GM23338 (cell line): ENCODE data around the gene MMP19. TPM values are rescaled to one million over a fixed set of nuclear protein-coding genes. Genes with fewer than 3 reads are reported as not detected.
"Not testable (repeated sequence)": the region's sequence is repeated elsewhere in the genome, so short reads cannot be mapped to it uniquely, and the experiment has no call there.

ENCODE experiments used
- ATAC-seq: fragments of 200-7000 bp; cut with Tn5 transposase; 3 replicates; pipeline ENCODE4 v1.9.1; 2020
- DNase-seq: peaks from one replicate; pipeline ENCODE4 v3.0.0-alpha.2; 2015; ENCODE audit warnings: low spot score
- H2AFZ ChIP-seq: fragments of 200-600 bp; sonication (generic); 2 replicates; pipeline ENCODE4 v1.8.0; 2016; ENCODE audit warnings: antibody characterized with exemption, mild to moderate bottlenecking, moderate library complexity
- H3F3A ChIP-seq: fragments of 200-600 bp; sonication (generic); replicated peaks from 2 replicates; pipeline ENCODE4 v1.8.0; 2017; ENCODE audit warnings: antibody characterized with exemption, mixed run types, low read depth
- H3K27ac ChIP-seq: fragments of 200-600 bp; sonication (generic); 2 replicates; pipeline ENCODE4 v1.6.1; 2016; ENCODE audit warnings: low read depth
- H3K27me3 ChIP-seq: fragments of 200-600 bp; sonication (generic); 2 replicates; pipeline ENCODE4 v1.8.0; 2016; ENCODE audit warnings: mild to moderate bottlenecking, mixed run types, moderate library complexity; ENCODE audit not compliant: insufficient read depth
- H3K36me3 ChIP-seq: fragments of 200-600 bp; sonication (generic); 2 replicates; pipeline ENCODE4 v1.8.0; 2016; ENCODE audit warnings: mild to moderate bottlenecking; ENCODE audit not compliant: insufficient read depth
- H3K4me1 ChIP-seq: fragments of 200-600 bp; sonication (generic); 2 replicates; pipeline ENCODE4 v1.8.0; 2016; ENCODE audit warnings: mild to moderate bottlenecking, moderate library complexity; ENCODE audit not compliant: insufficient read depth
- H3K4me2 ChIP-seq: fragments of 200-600 bp; sonication (generic); 2 replicates; pipeline ENCODE4 v1.7.1; 2017; ENCODE audit warnings: mixed run types
- H3K4me3 ChIP-seq: fragments of 200-600 bp; sonication (generic); 2 replicates; pipeline ENCODE4 v1.6.1; 2016; ENCODE audit warnings: mixed run types
- H3K79me2 ChIP-seq: fragments of 200-600 bp; sonication (generic); replicated peaks from 2 replicates; pipeline ENCODE4 v1.8.0; 2017; ENCODE audit warnings: mild to moderate bottlenecking; ENCODE audit not compliant: insufficient read depth
- H3K9me2 ChIP-seq: fragments of 200-600 bp; sonication (generic); 2 replicates; pipeline ENCODE4 v1.8.0; 2017; ENCODE audit not compliant: insufficient read depth
- H4K20me1 ChIP-seq: fragments of 200-600 bp; sonication (generic); replicated peaks from 2 replicates; pipeline ENCODE4 v1.8.0; 2017; ENCODE audit warnings: mild to moderate bottlenecking; ENCODE audit not compliant: insufficient read depth
- H3K27ac Mint-ChIP-seq: 2 replicates; pipeline ENCODE4 v1.8.0; 2020; ENCODE audit warnings: inconsistent platforms, mild to moderate bottlenecking, moderate library complexity, mixed read lengths
- H3K27me3 Mint-ChIP-seq: 3 replicates; pipeline ENCODE4 v1.8.0; 2022; ENCODE audit warnings: low read depth, mild to moderate bottlenecking, moderate library complexity, mixed read lengths, inconsistent platforms; ENCODE audit not compliant: insufficient read depth, poor library complexity
- H3K36me3 Mint-ChIP-seq: 3 replicates; pipeline ENCODE4 v1.8.0; 2021; ENCODE audit warnings: low read depth, mild to moderate bottlenecking, inconsistent platforms, moderate library complexity, mixed read lengths
- H3K4me1 Mint-ChIP-seq: 3 replicates; pipeline ENCODE4 v1.8.0; 2020; ENCODE audit warnings: mild to moderate bottlenecking, inconsistent platforms, mixed read lengths
- H3K4me3 Mint-ChIP-seq: 3 replicates; pipeline ENCODE4 v1.8.0; 2021; ENCODE audit warnings: moderate library complexity, mild to moderate bottlenecking, inconsistent platforms, mixed read lengths
- H3K9me3 Mint-ChIP-seq: 3 replicates; pipeline ENCODE4 v1.8.0; 2020; ENCODE audit warnings: moderate library complexity, mild to moderate bottlenecking, inconsistent platforms, mixed read lengths
- CREB1 ChIP-seq: fragments of 250-450 bp; sonication (Bioruptor Pico); IDR thresholded peaks from 2 replicates; pipeline ENCODE4 v1.5.0; 2020; ENCODE audit warnings: low read depth, mild to moderate bottlenecking, moderate library complexity
- EZH2 ChIP-seq: fragments of 200-600 bp; sonication (generic); IDR thresholded peaks from one replicate; pipeline ENCODE4 v1.8.0; 2017; ENCODE audit warnings: antibody characterized with exemption, mild to moderate bottlenecking, low read depth; ENCODE audit not compliant: unreplicated experiment
- EZH2phosphoT487 ChIP-seq: fragments of 200-600 bp; sonication (generic); IDR thresholded peaks from one replicate; pipeline ENCODE4 v1.8.1; 2018; ENCODE audit warnings: antibody characterized with exemption; ENCODE audit not compliant: unreplicated experiment
- POLR2AphosphoS5 ChIP-seq: IDR thresholded peaks from 2 replicates; pipeline ENCODE4 v1.6.1; 2016; ENCODE audit warnings: antibody characterized with exemption, low read depth
- REST ChIP-seq: IDR thresholded peaks from one replicate; pipeline ENCODE4 v1.6.1; 2018; ENCODE audit warnings: antibody characterized with exemption; ENCODE audit not compliant: unreplicated experiment
- STAT1 ChIP-seq: IDR thresholded peaks from one replicate; pipeline ENCODE4 v1.6.1; 2016; ENCODE audit warnings: antibody characterized with exemption; ENCODE audit not compliant: unreplicated experiment
- ZNF331 ChIP-seq: fragments of 250-450 bp; sonication (Bioruptor Pico); IDR thresholded peaks from 2 replicates; pipeline ENCODE4 v1.5.0; 2020; ENCODE audit warnings: low read depth, mild to moderate bottlenecking, moderate library complexity
- polyA plus RNA-seq: library from polyadenylated mRNA; unstranded; fragments of >200 nt; fragmentation: Nextera tagmentation; extraction: Ambion mirVana; gene quantifications from 2 replicates; pipeline ENCODE4 v1.2.1, GENCODE V29; 2016
- total RNA-seq: library from RNA; depleted of rRNA; stranded (reverse); fragments of >200 nt; shearing (Covaris generic); gene quantifications from 2 replicates; pipeline ENCODE4 v1.2.3, GENCODE V29; 2014
- TF ChIP-seq, protein P1 (sequence below), 2 experiments: fragments of 200-600 bp in 1 of 2; sonication (generic) in 1 of 2; conservative IDR thresholded peaks; 2 replicates each; pipeline versions ENCODE4 v1.5.1 to v1.6.1; 2016 to 2017; ENCODE audit warnings: antibody characterized with exemption in 2 of 2, low read depth in 2 of 2, mild to moderate bottlenecking in 2 of 2, moderate library complexity in 1 of 2
- TF ChIP-seq, protein P2 (sequence below): fragments of 250-450 bp; sonication (Bioruptor Pico); IDR thresholded peaks from 2 replicates; pipeline ENCODE4 v1.5.0; 2020; ENCODE audit warnings: mild to moderate bottlenecking, moderate library complexity
- TF ChIP-seq, protein P3 (sequence below): IDR thresholded peaks from 2 replicates; pipeline ENCODE4 v1.6.1; 2016; ENCODE audit warnings: antibody characterized with exemption

The MMP19 gene
- total and polyA plus RNA-seq, 2 experiments from 2014 or later, result 1.4 to 1.5 TPM

DNA sequence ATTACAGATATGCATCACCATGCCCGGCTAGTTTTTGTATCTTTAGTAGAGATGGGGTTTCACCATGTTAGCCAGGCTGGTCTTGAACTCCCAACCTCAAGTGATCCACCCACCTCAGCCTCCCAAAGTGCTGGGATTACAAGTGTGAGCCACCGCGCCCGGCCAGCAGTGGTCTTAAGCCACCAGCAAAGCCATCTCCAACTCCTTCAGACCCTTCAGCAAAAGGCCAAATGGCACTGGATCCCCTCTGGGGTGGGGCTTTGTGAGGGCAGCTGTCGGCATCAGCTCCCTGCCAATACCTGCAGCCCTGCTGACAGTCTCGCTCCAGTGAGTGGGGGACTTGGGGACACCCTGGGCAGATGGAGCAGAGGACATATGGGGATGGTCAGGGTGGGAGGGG lies 8.3 kb downstream of the MMP19 start:
- not testable (repeated sequence) for H3K4me3 ChIP-seq, H3K79me2 ChIP-seq, H3K27me3 Mint-ChIP-seq, H3K4me3 Mint-ChIP-seq, H3K36me3 Mint-ChIP-seq, H3K4me2 ChIP-seq, H3K9me3 Mint-ChIP-seq, H3K27me3 ChIP-seq, H3K9me2 ChIP-seq, ATAC-seq, H3K27ac Mint-ChIP-seq, H3K27ac ChIP-seq, H3K36me3 ChIP-seq, H4K20me1 ChIP-seq, DNase-seq, H2AFZ ChIP-seq
- H3K4me1 ChIP-seq, result peaks cover 12% of the 10 kb centered on the region
- H3K4me1 Mint-ChIP-seq, result peaks cover 25% of the 10 kb centered on the region
- peaks cover 15% of the 10 kb centered on the region; the same call in 1 of the 2 replicates for H3F3A ChIP-seq

- H3K27me3 Mint-ChIP-seq, result peaks cover 12% of the 10 kb centered on the region
- peaks cover 15% of the 10 kb centered on the region for H3K4me1 ChIP-seq
- H3K27ac ChIP-seq, result no peak overlapping the region
- peaks cover 10% of the 10 kb centered on the region for H3K79me2 ChIP-seq
- H3K4me3 ChIP-seq, result no peak overlapping the region
- no peak overlapping the region for H3K27ac Mint-ChIP-seq
- H3K4me2 ChIP-seq, result no peak overlapping the region
- no peaks in the 10 kb centered on the region for H3K36me3 ChIP-seq
- ATAC-seq, result no peak
- no peak overlapping the region for H3K4me3 Mint-ChIP-seq
- H3K9me2 ChIP-seq, result no peaks in the 10 kb centered on the region
- no peaks in the 10 kb centered on the region for H3K27me3 ChIP-seq
- no peaks in the 10 kb centered on the region for H4K20me1 ChIP-seq
- H2AFZ ChIP-seq, result no peak overlapping the region
- H3K9me3 Mint-ChIP-seq, result no peaks in the 10 kb centered on the region
- peaks cover 25% of the 10 kb centered on the region for H3F3A ChIP-seq
- no peaks in the 10 kb centered on the region; the same call in 1 of the 3 replicates for H3K36me3 Mint-ChIP-seq
- DNase-seq, result no peak
- peaks cover 30% of the 10 kb centered on the region for H3K4me1 Mint-ChIP-seq
- TF ChIP-seq CREB1 (CRISPR knock-in tag), result no peak
- no peak for TF ChIP-seq ZNF331 (CRISPR knock-in tag)
- TF ChIP-seq, protein P1, sequence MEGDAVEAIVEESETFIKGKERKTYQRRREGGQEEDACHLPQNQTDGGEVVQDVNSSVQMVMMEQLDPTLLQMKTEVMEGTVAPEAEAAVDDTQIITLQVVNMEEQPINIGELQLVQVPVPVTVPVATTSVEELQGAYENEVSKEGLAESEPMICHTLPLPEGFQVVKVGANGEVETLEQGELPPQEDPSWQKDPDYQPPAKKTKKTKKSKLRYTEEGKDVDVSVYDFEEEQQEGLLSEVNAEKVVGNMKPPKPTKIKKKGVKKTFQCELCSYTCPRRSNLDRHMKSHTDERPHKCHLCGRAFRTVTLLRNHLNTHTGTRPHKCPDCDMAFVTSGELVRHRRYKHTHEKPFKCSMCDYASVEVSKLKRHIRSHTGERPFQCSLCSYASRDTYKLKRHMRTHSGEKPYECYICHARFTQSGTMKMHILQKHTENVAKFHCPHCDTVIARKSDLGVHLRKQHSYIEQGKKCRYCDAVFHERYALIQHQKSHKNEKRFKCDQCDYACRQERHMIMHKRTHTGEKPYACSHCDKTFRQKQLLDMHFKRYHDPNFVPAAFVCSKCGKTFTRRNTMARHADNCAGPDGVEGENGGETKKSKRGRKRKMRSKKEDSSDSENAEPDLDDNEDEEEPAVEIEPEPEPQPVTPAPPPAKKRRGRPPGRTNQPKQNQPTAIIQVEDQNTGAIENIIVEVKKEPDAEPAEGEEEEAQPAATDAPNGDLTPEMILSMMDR (conservative IDR thresholded peaks at IDR 0.05; ENCODE audit: low read depth in 2 of 2), result no peak
- TF ChIP-seq POLR2AphosphoS5, result no peak
- no peak for TF ChIP-seq STAT1
- TF ChIP-seq EZH2phosphoT487, result no peak
- TF ChIP-seq EZH2, result no peak
- TF ChIP-seq REST, result no peak
- TF ChIP-seq, protein P2, sequence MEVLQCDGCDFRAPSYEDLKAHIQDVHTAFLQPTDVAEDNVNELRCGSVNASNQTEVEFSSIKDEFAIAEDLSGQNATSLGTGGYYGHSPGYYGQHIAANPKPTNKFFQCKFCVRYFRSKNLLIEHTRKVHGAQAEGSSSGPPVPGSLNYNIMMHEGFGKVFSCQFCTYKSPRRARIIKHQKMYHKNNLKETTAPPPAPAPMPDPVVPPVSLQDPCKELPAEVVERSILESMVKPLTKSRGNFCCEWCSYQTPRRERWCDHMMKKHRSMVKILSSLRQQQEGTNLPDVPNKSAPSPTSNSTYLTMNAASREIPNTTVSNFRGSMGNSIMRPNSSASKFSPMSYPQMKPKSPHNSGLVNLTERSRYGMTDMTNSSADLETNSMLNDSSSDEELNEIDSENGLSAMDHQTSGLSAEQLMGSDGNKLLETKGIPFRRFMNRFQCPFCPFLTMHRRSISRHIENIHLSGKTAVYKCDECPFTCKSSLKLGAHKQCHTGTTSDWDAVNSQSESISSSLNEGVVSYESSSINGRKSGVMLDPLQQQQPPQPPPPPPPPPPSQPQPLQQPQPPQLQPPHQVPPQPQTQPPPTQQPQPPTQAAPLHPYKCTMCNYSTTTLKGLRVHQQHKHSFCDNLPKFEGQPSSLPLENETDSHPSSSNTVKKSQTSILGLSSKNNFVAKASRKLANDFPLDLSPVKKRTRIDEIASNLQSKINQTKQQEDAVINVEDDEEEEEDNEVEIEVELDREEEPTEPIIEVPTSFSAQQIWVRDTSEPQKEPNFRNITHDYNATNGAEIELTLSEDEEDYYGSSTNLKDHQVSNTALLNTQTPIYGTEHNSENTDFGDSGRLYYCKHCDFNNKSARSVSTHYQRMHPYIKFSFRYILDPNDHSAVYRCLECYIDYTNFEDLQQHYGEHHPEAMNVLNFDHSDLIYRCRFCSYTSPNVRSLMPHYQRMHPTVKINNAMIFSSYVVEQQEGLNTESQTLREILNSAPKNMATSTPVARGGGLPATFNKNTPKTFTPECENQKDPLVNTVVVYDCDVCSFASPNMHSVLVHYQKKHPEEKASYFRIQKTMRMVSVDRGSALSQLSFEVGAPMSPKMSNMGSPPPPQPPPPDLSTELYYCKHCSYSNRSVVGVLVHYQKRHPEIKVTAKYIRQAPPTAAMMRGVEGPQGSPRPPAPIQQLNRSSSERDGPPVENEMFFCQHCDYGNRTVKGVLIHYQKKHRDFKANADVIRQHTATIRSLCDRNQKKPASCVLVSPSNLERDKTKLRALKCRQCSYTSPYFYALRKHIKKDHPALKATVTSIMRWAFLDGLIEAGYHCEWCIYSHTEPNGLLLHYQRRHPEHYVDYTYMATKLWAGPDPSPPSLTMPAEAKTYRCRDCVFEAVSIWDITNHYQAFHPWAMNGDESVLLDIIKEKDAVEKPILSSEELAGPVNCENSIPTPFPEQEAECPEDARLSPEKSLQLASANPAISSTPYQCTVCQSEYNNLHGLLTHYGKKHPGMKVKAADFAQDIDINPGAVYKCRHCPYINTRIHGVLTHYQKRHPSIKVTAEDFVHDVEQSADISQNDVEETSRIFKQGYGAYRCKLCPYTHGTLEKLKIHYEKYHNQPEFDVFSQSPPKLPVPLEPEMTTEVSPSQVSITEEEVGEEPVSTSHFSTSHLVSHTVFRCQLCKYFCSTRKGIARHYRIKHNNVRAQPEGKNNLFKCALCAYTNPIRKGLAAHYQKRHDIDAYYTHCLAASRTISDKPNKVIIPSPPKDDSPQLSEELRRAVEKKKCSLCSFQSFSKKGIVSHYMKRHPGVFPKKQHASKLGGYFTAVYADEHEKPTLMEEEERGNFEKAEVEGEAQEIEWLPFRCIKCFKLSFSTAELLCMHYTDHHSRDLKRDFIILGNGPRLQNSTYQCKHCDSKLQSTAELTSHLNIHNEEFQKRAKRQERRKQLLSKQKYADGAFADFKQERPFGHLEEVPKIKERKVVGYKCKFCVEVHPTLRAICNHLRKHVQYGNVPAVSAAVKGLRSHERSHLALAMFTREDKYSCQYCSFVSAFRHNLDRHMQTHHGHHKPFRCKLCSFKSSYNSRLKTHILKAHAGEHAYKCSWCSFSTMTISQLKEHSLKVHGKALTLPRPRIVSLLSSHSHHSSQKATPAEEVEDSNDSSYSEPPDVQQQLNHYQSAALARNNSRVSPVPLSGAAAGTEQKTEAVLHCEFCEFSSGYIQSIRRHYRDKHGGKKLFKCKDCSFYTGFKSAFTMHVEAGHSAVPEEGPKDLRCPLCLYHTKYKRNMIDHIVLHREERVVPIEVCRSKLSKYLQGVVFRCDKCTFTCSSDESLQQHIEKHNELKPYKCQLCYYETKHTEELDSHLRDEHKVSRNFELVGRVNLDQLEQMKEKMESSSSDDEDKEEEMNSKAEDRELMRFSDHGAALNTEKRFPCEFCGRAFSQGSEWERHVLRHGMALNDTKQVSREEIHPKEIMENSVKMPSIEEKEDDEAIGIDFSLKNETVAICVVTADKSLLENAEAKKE (CRISPR knock-in tag), result no peak
- TF ChIP-seq, protein P3, sequence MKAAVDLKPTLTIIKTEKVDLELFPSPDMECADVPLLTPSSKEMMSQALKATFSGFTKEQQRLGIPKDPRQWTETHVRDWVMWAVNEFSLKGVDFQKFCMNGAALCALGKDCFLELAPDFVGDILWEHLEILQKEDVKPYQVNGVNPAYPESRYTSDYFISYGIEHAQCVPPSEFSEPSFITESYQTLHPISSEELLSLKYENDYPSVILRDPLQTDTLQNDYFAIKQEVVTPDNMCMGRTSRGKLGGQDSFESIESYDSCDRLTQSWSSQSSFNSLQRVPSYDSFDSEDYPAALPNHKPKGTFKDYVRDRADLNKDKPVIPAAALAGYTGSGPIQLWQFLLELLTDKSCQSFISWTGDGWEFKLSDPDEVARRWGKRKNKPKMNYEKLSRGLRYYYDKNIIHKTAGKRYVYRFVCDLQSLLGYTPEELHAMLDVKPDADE, result no peak
Measured at GRCh38 chr12:55833056-55833455, 9.7 kb downstream of the MMP19 start.
